K562 (cell line): ENCODE data around the gene RCOR1.
"Not testable (repeated sequence)": the region's sequence is repeated elsewhere in the genome, so short reads cannot be mapped to it uniquely, and the experiment has no call there.

Experiments used
- ELF2 ChIP-seq: fragments of 250-450 bp; sonication (Bioruptor Pico); IDR thresholded peaks from 2 replicates; pipeline ENCODE4 v1.5.0; 2021; ENCODE audit warnings: mild to moderate bottlenecking
- NEUROD1 ChIP-seq: fragments of 150-350 bp; IDR thresholded peaks from 2 replicates; pipeline ENCODE4 v1.6.1; 2014; ENCODE audit warnings: borderline replicate concordance, low read length, low read depth; ENCODE audit not compliant: partially characterized antibody
- SP1 ChIP-seq: sonication (generic); formaldehyde crosslinking; IDR thresholded peaks from 2 replicates; pipeline ENCODE4 v1.8.1; 2022; ENCODE audit warnings: mild to moderate bottlenecking, missing genetic modification reagents
- ZNF324 ChIP-seq: fragments of 250-450 bp; sonication (Bioruptor Pico); IDR thresholded peaks from 2 replicates; pipeline ENCODE4 v1.4.0; 2020; ENCODE audit warnings: mild to moderate bottlenecking
- TF ChIP-seq, protein P1 (sequence below), 2 experiments: fragments of 150-350 bp in 1 of 2; IDR thresholded peaks; 2 replicates each; pipeline ENCODE4 v1.6.1; 2012 to 2016; ENCODE audit warnings: low read depth in 2 of 2, low read length in 2 of 2, mild to moderate bottlenecking in 1 of 2, moderate library complexity in 1 of 2
- TF ChIP-seq, protein P2 (sequence below): sonication (generic); formaldehyde crosslinking; IDR thresholded peaks from 2 replicates; pipeline ENCODE4 v1.8.1; 2023; ENCODE audit warnings: mild to moderate bottlenecking, missing genetic modification reagents

DNA sequence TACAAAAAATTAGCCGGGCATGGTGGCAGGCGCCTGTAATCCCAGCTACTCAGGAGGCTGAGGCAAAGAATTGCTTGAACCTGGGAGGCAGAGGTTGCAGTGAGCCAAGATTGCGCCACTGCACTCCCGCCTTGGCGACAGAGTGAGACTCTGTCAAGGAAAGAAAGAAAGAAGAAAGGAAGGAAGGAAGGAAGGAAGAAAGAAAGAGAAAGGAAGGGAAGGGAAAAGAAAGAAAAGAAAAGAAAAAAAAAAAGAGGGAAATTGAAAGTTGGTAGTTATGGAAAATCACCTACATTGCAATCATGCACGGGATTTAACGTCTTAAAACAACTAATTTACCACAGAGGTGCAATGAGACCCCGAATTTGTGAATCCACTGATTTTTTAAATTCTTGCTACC, 173.3 kb downstream of the RCOR1 start:
- TF ChIP-seq SP1 (CRISPR knock-in tag); ELF2 (CRISPR knock-in tag); ZNF324 (CRISPR knock-in tag); NEUROD1: not testable (repeated sequence)
- TF ChIP-seq, protein P1, sequence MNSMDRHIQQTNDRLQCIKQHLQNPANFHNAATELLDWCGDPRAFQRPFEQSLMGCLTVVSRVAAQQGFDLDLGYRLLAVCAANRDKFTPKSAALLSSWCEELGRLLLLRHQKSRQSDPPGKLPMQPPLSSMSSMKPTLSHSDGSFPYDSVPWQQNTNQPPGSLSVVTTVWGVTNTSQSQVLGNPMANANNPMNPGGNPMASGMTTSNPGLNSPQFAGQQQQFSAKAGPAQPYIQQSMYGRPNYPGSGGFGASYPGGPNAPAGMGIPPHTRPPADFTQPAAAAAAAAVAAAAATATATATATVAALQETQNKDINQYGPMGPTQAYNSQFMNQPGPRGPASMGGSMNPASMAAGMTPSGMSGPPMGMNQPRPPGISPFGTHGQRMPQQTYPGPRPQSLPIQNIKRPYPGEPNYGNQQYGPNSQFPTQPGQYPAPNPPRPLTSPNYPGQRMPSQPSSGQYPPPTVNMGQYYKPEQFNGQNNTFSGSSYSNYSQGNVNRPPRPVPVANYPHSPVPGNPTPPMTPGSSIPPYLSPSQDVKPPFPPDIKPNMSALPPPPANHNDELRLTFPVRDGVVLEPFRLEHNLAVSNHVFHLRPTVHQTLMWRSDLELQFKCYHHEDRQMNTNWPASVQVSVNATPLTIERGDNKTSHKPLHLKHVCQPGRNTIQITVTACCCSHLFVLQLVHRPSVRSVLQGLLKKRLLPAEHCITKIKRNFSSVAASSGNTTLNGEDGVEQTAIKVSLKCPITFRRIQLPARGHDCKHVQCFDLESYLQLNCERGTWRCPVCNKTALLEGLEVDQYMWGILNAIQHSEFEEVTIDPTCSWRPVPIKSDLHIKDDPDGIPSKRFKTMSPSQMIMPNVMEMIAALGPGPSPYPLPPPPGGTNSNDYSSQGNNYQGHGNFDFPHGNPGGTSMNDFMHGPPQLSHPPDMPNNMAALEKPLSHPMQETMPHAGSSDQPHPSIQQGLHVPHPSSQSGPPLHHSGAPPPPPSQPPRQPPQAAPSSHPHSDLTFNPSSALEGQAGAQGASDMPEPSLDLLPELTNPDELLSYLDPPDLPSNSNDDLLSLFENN (IDR thresholded peaks at IDR 0.05; ENCODE audit: low read depth in 2 of 2, low read length in 2 of 2), result not testable (repeated sequence)
- TF ChIP-seq, protein P2, sequence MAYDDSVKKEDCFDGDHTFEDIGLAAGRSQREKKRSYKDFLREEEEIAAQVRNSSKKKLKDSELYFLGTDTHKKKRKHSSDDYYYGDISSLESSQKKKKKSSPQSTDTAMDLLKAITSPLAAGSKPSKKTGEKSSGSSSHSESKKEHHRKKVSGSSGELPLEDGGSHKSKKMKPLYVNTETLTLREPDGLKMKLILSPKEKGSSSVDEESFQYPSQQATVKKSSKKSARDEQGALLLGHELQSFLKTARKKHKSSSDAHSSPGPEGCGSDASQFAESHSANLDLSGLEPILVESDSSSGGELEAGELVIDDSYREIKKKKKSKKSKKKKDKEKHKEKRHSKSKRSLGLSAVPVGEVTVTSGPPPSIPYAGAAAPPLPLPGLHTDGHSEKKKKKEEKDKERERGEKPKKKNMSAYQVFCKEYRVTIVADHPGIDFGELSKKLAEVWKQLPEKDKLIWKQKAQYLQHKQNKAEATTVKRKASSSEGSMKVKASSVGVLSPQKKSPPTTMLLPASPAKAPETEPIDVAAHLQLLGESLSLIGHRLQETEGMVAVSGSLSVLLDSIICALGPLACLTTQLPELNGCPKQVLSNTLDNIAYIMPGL (CRISPR knock-in tag), result not testable (repeated sequence)
